Neutrophil (primary cell): ENCODE measurements around the gene CEP131.

Experiments used
- H3K27ac ChIP-seq: fragments of 200-600 bp; sonication (generic); 2 replicates; pipeline ENCODE4 v1.5.1; 2016; ENCODE audit warnings: mild to moderate bottlenecking, moderate library complexity
- H3K27me3 ChIP-seq: fragments of 200-600 bp; sonication (generic); 2 replicates; pipeline ENCODE4 v1.6.0; 2016; ENCODE audit warnings: mild to moderate bottlenecking
- H3K36me3 ChIP-seq: fragments of 200-600 bp; sonication (generic); 2 replicates; pipeline ENCODE4 v1.5.1; 2017
- H3K4me1 ChIP-seq, 2 experiments: fragments of 200-600 bp in 1 of 2; sonication (generic) in 1 of 2; 1 replicate in 1 of 2; 2 replicates in 1 of 2; pipeline versions ENCODE4 v1.5.1 to v1.6.1; 2013 to 2016; ENCODE audit warnings: low read depth in 1 of 2, low read length in 1 of 2, mild to moderate bottlenecking in 1 of 2, moderate library complexity in 1 of 2; ENCODE audit not compliant: control insufficient read depth in 1 of 2, insufficient read depth in 1 of 2
- H3K4me3 ChIP-seq, 2 experiments: fragments of 200-600 bp in 1 of 2; sonication (generic) in 1 of 2; 1 replicate in 1 of 2; 2 replicates in 1 of 2; pipeline ENCODE4 v1.5.1; 2013 to 2016; ENCODE audit warnings: low read depth in 1 of 2, low read length in 1 of 2, mild to moderate bottlenecking in 1 of 2, moderate library complexity in 1 of 2
- H3K9me3 ChIP-seq: fragments of 200-600 bp; sonication (generic); 2 replicates; pipeline ENCODE4 v1.5.1; 2016
- CTCF ChIP-seq: fragments of 200-600 bp; sonication (generic); IDR thresholded peaks from 2 replicates; pipeline ENCODE4 v1.5.1; 2016; ENCODE audit warnings: antibody characterized with exemption

The CEP131 gene

GRCh38 chr17:81167638-81168037, 55.1 kb downstream of the CEP131 start:
- peaks cover 4 to 9% of the 10 kb centered on the region in 2 experiments for H3K4me1 ChIP-seq
- TF ChIP-seq CTCF = no peak
- H3K36me3 ChIP-seq = no peaks in the 10 kb centered on the region
- no peak overlapping the region for H3K4me3 ChIP-seq
- no peak overlapping the region for H3K27ac ChIP-seq
- no peaks in the 10 kb centered on the region for H3K9me3 ChIP-seq
- peaks cover 54% of the 10 kb centered on the region for H3K27me3 ChIP-seq

GRCh38 chr17:81167194-81167524, 55.6 kb downstream of the CEP131 start:
- no peak overlapping the region for H3K4me3 ChIP-seq
- peaks cover 4 to 9% of the 10 kb centered on the region in 2 experiments for H3K4me1 ChIP-seq
- H3K36me3 ChIP-seq = no peaks in the 10 kb centered on the region
- peaks cover 54% of the 10 kb centered on the region for H3K27me3 ChIP-seq
- TF ChIP-seq CTCF = no peak
- H3K27ac ChIP-seq = no peak overlapping the region
- H3K9me3 ChIP-seq = no peaks in the 10 kb centered on the region

GRCh38 chr17:81166033-81166492, 56.7 kb downstream of the CEP131 start, which contains the start of gene AATK:
Gene AATK (minus strand): TSS chr17:81166221. CDS start chr17:81165992, 229 bp downstream.
- Histone ChIP-seq H3K27ac (no peak within 1 kb of the TSS), H3K4me1 (peaks cover 7 to 15% of the 10 kb centered on the region in 2 experiments), H3K27me3 (peaks cover 54% of the 10 kb centered on the region), H3K9me3 (no peaks in the 10 kb centered on the region), H3K4me3 (peak within 1 kb of the TSS; percentile 32 to 55), H3K36me3 (no peaks in the 10 kb centered on the region)
- no peak for TF ChIP-seq CTCF

GRCh38 chr17:81165246-81166032, 57.3 kb downstream of the CEP131 start, which contains the start of gene PVALEF:
Gene PVALEF (plus strand): TSS chr17:81165507. CDS start chr17:81181227, 15,720 bp downstream.
- H3K4me1 ChIP-seq = peaks cover 13 to 22% of the 10 kb centered on the region in 2 experiments
- H3K9me3 ChIP-seq = no peaks in the 10 kb centered on the region
- TF ChIP-seq CTCF = no peak
- peak within 1 kb of the TSS; percentile 32 to 55 for H3K4me3 ChIP-seq
- peaks cover 54% of the 10 kb centered on the region for H3K27me3 ChIP-seq
- H3K36me3 ChIP-seq = no peaks in the 10 kb centered on the region
- H3K27ac ChIP-seq = no peak within 1 kb of the TSS

- H3K27me3 ChIP-seq = peaks cover 54% of the 10 kb centered on the region
- no peaks in the 10 kb centered on the region for H3K36me3 ChIP-seq
- H3K27ac ChIP-seq = no peak overlapping the region
- H3K4me1 ChIP-seq = peaks cover 16 to 23% of the 10 kb centered on the region in 2 experiments
- no peak for TF ChIP-seq CTCF
- H3K4me3 ChIP-seq = no peak overlapping the region
- H3K9me3 ChIP-seq = no peaks in the 10 kb centered on the region
These were observed 58.2 kb downstream of the CEP131 start for GRCh38 chr17:81164371-81165245.
